ENCODE results near the gene NANOS2. TPM values are rescaled to one million over a fixed set of nuclear protein-coding genes. Genes with fewer than 3 reads are reported as not detected.

NANOS2 gene
- total and polyA plus RNA-seq, 2 of the 13 experiments (the other 11 are each of a cell fraction or from before 2014, with no cell fraction given): not detected

DNA sequence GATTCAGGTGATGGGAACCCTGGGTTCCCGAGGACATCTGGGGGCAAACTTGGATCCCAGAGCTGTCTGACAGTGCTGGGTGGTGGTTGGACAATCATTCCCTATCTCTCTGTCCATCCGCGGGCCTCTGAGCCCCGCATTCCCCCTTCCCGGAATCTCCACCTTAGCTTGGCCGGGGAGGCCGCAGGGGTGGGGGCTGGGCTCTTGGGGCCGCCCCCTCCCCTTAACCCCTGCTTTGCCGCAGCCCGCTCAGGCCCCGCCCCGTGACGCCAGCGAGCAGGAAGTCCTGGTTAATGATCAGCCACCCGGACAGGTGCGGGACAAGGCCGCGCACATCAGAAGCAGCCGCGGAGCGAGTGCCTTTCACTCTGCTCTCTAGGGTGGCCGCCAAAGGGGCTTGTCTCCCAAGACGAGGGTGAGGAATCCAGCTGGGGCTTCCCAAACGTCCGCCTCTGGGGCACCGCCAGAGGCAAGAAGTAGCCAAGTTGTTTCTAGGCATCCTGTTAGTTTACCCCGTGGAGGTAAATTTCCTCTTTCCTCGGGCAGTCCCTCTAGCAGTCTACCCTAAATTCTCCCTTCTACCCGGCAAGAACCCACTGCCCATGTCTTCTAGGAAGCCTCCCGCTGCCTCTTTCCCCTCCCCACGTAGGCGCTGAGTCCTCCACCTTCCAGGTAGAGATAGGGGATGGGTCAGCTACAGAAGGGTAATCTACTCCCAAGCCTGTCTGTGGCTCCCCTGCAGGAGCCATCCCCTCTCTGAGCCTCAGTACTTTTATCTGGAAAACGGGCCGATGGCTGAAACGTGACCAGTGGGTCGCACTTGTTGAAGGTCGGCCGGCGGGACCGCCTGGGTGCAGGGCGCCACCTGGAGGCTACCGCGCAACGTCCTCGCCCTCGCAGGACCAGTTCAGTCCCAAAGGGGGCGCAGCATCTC lies 31.7 kb downstream of the NANOS2 start (continued):
- TF ChIP-seq E2F1 (CRISPR knock-in tag; IDR thresholded peaks at IDR 0.05) (peak; percentile 22; the same call in 1 of the 2 replicates), FOXK1 (CRISPR knock-in tag; IDR thresholded peaks at IDR 0.05; ENCODE audit: borderline replicate concordance, low read depth) (peak; percentile 59), ZNF343 (CRISPR knock-in tag; IDR thresholded peaks at IDR 0.05) (0 out of 2 replicates have a peak, but pooled peaks have one; percentile 79), ZBTB34 (CRISPR knock-in tag; IDR thresholded peaks at IDR 0.05) (no peak), ZFP62 (CRISPR knock-in tag; IDR thresholded peaks at IDR 0.05) (no peak), DPF2 (CRISPR knock-in tag; IDR thresholded peaks at IDR 0.05; ENCODE audit: borderline replicate concordance, low read depth) (peak; percentile 62), ATF7-NPFF (CRISPR knock-in tag; IDR thresholded peaks at IDR 0.05; ENCODE audit: low read depth) (peak; percentile 85), PAWR (CRISPR knock-in tag; IDR thresholded peaks at IDR 0.05; ENCODE audit: borderline replicate concordance) (no peak), ELF1 (CRISPR knock-in tag; IDR thresholded peaks at IDR 0.05) (peak; percentile 93), PHF21A (CRISPR knock-in tag; IDR thresholded peaks at IDR 0.05) (peak; percentile 88), HNRNPL (IDR thresholded peaks at IDR 0.05; ENCODE audit: low read depth, low read length) (no peak; the same call in 1 of the 2 replicates), CSRNP1 (CRISPR knock-in tag; IDR thresholded peaks at IDR 0.05) (no peak), ZNF7 (CRISPR knock-in tag; IDR thresholded peaks at IDR 0.05) (no peak)
- TF ChIP-seq, protein P1, sequence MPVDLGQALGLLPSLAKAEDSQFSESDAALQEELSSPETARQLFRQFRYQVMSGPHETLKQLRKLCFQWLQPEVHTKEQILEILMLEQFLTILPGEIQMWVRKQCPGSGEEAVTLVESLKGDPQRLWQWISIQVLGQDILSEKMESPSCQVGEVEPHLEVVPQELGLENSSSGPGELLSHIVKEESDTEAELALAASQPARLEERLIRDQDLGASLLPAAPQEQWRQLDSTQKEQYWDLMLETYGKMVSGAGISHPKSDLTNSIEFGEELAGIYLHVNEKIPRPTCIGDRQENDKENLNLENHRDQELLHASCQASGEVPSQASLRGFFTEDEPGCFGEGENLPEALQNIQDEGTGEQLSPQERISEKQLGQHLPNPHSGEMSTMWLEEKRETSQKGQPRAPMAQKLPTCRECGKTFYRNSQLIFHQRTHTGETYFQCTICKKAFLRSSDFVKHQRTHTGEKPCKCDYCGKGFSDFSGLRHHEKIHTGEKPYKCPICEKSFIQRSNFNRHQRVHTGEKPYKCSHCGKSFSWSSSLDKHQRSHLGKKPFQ (CRISPR knock-in tag; IDR thresholded peaks at IDR 0.05; ENCODE audit: insufficient replicate concordance): no peak

Data from HepG2 (cell line).